Activated CD4-positive, CD25-positive, alpha-beta regulatory T cell (primary cell): Measurements from ENCODE around the gene MISP.

Experiments
- DNase-seq, 4 experiments: peaks; one replicate each; lab custom pipeline; 2025; lab: John Stamatoyannopoulos, UW

Gene MISP

DNA sequence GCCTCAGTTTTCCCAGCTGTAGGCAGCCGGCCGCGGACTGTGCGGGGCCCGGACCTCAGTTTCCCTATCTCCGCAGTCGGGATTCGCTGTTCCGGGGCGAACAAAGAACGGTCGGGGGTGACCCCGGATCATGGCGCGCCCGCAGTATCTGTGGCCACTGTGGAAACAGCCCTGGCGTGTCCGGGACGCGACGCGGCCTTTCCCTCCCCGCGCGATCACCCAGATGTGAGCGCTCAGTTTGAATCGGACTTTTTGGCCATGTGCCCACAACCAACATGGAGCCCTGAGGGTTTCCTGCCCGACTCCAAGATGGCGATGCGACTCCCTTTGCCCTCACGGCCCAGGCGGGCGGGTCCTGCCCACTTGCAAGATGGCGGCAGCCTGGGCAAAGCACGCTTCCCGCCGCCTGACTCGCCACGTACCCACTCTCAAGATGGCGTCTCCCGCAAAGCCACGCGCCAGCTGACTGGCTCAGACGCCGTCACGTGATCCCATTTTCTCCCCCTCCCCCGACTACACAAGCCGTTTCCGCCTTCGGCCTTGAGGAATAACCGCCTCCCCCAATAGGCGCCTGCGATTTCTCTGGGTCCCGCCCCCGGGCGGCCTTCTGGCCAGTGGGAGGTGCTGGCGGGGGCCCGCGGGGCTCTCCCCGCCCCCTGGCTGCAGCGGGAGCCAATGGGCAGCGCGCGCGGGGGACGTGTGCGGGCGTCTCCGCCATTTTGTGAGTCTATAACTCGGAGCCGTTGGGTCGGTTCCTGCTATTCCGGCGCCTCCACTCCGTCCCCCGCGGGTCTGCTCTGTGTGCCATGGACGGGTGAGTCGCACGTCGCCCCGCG lies 46.0 kb downstream of the MISP start, which contains the start of gene PTBP1:
TSS of gene PTBP1 (plus strand) at position 761 of the 836 bp plus-strand sequence. CDS start at position 807, 46 bp downstream.
- DNase-seq: peak; percentile 96 to 100 (median 100)

DNA sequence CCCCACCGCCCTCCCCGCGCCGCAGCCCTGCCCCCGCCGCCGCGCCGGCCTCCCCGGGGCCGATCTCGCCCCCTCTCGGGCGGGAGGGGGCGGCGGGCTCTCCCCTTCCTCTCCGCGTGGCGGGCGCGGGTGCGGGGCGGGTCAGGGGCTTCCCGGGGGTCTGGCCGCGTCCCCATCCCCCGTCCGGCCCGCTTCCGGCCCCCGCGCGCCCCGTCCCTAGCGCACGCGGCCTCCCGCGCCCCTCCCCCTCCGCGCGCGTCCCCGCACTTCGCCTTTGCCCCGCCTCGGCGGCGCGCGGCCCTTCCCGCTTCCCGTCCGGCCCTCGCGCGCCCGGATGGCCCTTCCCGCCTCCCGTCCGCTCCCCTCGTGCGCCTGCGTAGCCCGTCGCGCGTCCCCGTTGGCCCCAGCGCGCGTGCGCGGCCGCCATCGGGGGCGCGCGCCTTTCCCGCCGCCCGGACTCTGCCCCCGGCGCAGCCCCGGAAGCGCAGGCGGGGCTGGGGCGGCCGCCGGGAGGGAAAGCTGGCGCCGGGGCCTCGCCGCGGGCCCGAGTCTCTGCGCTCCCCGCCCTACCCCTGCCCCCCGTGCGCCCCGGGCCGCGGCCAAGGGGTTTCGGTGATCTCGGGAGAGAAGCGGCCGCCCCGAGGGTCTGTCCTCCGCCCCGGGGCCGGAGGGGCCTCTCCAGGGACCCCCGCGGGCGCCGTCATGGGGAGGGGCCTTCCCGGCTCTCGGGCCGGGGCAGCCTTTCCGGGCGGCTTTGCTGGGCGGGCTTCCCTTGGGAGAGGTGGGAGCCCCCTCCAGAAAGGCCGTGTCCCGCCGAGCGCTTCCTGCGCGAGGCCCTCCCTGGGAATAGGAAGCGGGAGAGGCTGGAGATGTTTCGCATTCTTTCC lies 46.9 kb downstream of the MISP start:
- peak; percentile 78 to 89 (median 84) for DNase-seq

DNA sequence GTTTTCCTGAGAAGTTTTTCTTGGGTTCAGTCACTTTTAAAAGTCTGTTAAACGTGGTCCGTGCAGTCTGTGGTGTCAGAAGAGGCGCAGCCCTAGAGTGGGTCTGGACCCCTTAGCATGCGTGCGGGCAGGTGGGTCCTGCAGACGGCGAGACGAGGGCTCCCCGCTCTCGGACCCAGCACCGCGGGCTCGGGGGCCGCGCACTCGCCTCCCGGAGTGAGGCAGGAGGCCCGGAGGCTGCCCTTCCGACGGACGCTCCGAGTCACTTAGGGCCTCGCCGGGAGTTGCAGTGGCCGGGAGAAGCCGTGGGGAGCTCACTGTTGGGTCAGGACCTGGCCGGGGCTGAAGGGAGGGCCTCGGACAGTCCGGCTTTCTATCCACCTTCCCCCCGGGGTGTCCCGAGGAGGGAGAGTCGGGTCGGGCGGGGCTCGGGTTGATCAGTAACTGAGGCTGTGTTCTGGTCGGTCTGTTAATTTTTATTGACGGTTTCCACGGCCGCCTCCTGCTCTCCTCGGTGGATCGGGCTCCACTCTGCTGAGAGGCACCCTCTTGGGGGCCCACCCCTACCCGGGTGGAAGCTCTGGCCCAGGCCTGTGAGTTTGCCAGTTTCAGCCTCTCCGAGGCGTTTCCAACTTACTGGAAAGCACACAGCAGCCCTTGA lies 47.6 kb downstream of the MISP start:
- DNase-seq: no peak

DNA sequence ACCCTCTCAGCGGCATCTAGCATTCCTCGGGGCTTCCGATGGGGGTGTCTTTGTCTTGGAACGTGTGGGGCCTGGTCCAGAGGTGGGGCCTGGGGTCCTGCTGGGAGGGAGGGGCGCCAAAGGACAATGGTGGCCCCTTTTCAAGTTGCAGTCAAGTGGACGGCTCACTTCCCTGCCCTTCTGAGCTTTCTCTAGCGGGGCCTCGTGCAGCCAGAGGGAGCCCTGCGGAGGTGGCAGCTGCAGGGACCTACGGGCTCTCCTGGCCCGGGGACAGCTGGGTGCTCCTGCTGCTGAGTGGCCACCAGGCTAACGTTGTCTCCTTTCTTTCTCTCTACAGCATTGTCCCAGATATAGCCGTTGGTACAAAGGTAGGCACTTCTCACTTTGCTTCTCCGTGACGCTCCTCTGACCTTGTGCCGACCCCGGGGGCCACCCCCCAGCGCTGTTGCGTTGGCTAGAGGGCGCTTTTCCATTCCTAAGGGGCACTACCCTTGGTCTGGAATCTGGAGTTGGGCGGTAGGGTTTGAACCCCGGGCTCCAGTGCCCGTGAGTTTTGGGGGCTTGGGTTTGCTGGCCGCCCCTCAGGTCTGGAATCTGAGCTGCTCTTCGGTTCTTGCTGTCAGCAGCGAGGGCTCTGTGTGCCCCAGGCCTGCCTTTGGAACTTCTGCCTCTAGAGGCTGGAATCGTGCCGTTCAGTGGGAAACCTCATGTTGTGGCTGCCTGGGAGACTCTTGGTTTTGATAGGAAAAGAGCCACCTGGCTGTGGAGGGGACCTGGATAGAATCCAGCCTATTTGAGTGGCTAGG lies 48.4 kb downstream of the MISP start:
- DNase-seq: no peak

DNA sequence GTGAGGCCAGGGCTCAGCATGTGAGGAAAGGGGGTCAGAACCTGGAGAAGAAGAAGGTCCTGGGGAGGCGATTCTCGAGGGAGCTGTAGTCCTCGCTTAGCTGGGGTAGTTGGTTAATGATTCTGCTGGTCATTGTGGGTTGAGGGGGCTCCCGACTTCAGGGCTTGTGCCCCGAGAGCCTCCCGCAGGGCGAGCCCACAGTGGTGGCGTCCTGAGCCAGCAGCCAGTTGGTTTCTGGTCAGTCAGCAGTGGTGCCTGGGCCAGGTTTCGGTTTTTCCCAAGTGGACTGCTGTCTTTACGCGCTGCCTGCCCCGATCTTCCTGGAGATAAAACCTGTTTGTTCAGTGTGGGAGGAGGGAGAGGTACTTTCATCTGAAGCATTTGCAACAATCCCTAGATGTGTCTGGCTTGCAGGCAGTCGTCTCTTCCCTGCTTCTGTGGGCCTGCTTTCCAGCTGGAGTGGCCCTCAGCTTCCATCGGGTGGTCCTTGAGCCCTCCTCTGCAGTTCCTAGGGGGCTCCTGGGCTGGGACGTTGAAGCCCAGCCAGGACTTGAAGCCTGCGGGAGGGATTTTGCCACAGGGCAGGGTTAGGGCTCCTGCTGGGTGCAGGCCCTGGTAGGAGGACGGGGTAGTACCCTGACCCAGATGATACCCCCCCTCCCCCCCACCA lies 49.6 kb downstream of the MISP start:
- DNase-seq: no peak

DNA sequence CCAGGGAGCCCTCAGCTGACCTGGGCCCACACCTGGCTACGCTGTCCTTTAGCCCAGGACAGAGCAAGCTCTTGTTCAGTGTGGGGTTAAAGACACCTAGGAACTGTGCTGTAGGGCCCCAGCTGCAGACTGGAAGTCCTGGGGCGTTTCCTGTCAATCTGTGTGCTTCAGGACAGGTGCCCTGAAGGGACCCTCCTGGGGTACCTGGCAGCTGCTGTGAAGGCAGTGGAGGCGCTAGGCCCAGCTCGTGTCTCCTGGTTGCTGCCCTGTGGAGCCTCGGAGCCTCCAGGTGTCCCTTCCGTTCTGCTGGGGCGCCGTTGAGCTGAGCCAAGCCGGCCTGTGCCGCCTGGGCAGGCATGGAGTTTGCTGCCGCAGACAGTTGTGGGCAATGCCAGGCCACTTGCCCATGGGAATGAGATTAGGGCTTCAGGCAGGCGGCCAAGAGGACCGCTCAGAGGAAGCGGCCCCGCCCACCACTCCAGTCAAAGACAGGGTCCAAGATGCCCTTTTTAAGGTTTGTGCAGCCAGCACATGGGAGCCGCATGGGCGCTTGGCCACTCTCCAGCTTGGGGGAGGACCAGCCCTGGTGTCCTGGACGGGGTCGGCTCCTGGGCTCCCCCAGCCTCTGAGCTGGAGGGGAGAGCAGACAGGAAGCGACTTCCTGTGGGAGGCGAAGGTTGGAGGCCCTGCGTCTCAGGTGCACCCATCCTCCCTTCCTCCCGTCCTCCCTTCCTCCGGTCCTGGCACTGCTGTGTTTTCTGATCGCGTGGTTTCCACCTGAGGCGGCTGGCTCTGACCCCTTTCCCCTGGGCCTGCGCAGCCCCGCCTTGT lies 50.3 kb downstream of the MISP start:
- no peak for DNase-seq

DNA sequence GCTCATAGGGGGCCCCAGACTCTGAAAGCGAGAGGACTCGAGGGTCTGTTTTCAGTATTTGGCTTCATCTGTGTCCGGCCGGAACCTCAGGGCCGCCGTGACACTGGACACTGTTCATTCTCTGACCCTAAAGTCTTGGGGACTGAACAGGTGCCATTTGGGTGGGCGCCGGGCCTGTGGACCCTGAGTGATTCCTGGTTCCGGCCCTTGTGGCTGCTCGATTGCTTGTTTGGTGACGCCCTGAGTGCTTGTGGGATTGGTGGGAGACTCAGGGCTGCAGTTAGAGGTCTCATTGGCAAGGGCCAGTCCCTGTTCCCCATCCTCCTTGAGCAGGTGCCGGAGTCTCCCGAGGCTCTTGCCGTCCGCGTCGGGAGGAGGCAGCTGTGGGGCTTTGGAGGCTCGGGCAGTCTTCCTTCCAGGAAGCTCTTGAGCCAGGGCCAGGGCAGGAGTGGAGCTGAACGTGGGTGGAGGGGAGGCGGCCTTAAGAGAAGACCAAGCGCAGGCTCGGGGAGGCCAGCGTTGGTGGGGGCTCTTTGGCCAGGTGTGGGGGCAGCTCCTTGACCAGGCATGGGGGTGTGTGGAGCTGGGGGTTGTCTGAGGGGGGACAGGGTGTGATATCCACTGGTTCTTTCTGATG lies 51.1 kb downstream of the MISP start:
- DNase-seq: no peak

DNA sequence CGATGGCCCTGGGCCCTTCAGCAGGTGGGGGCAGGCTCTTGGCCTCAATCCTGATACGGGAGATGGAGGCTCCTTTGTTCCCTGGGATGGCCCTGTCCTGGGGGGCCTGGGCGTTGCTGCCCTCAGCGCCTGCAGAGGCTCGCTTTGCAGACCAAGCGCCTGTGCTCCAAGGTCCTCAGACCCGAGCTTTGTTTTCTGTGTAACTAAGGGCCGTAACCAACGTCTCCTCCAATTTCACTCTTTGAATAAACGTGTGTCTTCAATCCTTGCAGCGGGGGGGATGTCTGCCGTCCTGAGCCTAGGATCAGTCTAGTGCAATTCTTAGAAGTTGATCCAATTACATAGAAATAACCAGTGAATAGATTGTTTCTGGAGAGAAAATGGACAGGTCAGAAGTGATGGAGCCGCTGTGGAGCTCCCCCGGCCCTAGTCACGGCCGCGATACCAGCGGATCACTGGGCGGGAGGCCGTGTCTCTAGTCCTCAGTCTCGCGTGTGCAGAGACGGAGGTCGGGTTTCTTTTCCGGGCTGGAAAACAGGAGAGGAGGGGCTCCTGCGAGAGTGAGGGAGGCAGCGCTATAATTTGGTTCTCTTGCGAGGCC lies 51.7 kb downstream of the MISP start:
- DNase-seq: no peak

DNA sequence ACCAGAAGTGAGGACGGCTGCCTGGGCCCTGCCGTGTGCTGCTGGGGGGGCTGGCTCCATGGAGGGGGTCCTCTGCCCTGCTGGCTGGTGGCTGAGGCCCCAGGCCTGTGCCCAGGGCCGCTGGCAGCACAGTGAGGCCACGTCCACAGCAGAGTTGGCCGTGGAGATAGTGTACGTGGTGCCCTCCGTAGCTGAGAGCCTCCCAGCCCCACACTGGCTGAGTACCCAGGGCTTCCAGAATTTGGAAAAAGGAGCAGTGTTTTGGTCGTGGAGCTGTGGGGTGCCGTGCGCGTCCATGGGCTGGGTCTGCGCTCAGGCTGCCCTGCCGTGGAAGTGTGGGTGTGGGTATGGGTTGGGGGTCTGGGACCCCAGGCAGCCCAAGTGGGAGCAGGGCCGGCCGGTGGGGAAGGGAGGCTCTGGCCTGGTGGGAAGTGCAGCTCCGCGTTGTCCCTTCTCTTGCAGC lies 52.2 kb downstream of the MISP start:
- no peak for DNase-seq

DNA sequence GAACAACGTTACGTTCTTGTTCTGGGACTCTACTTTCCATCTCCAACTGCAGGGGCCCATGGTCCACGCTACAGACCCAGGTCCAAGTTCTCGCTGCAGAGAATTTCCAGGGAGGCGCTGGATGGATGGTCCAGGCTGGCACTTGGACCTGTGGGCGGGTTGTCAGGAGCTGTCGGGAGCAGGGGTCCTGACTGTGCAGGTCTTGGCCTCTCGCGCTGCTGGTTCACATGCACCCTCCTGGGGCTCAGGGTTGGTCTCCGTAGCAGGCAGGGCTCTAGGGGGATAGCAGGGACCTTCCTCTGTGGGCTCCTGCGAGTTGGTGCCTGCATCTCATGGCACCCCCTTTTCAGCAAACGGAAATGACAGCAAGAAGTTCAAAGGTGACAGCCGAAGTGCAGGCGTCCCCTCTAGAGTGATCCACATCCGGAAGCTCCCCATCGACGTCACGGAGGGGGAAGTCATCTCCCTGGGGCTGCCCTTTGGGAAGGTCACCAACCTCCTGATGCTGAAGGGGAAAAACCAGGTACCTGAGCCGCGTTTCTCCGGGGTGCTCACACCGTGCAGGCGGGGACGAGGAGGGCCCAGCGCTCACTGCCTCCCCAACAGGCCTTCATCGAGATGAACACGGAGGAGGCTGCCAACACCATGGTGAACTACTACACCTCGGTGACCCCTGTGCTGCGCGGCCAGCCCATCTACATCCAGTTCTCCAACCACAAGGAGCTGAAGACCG lies 52.9 kb downstream of the MISP start:
- no peak for DNase-seq

DNA sequence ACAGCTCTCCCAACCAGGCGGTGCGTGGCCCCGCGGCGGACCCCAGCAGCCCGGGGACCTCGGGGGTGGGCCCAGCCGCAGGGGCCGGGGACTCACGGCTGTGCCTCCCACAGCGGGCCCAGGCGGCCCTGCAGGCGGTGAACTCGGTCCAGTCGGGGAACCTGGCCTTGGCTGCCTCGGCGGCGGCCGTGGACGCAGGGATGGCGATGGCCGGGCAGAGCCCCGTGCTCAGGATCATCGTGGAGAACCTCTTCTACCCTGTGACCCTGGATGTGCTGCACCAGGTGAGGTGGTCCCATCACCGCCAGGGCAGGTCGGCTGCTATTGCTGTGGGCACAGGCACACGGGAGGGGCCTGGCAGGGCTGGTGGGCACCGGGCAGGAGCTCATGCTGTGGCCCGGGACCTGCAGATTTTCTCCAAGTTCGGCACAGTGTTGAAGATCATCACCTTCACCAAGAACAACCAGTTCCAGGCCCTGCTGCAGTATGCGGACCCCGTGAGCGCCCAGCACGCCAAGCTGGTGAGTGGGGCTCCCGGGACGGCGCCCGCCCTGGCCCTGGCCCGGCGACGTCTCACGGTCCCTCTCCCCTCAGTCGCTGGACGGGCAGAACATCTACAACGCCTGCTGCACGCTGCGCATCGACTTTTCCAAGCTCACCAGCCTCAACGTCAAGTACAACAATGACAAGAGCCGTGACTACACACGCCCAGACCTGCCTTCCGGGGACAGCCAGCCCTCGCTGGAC lies 53.7 kb downstream of the MISP start:
- no peak for DNase-seq

DNA sequence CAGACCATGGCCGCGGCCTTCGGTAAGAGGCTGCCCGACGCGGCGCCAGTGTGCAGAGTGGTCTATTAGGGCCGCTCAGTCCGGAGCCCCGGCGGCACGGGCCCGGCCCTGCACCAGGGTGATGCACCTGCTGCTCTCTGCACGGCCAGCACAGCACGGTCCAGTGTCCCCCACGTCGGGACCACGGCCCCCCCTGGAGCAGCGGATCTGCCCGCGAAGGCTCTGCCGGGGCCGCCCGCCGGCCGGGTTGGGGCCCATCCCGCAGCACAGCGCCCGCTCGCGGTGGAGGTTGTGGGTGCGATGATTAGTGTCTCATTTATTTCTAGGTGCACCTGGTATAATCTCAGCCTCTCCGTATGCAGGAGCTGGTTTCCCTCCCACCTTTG lies 54.2 kb downstream of the MISP start:
- no peak for DNase-seq

DNA sequence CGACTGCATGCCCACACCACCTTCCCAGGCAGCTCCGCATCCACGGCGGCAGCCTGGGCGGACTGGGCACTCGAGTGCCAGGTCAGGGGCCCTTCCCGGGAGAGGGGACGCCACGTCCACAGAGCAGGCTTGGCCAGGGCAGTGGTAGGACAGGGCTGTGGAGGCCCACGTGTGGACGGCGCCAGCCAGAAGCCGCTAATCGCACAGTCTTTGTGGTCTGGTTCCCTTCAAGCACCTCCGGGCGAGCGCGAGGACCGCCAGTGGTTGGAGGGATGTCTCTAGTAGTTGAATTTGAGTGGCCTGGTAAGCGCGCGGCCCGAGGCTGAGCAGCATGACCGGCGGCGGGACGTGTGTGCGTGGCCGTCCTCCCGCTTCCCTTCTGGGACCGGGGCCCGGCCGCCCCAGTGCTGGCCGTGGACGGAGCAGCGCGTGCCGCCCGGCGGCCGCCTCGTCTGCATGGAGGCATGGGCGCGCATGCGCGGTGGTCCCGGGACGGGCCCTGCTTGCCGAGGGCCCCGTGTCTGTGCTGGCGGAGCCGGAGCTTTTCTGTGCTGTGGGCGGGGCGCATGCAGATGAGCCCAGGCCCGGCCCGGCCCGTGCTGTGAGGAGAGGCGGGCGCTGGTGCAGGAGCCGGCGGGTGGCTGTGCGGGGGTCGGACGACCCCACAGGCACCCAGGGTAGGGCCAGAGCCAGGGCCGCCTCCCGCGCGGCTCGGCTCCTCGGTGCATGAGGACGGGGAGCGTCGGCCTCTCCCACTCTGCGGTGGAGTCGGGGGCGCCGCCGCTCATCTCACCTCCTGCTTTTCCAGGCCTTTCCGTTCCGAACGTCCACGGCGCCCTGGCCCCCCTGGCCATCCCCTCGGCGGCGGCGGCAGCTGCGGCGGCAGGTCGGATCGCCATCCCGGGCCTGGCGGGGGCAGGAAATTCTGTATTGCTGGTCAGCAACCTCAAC lies 55.0 kb downstream of the MISP start:
- no peak for DNase-seq

DNA sequence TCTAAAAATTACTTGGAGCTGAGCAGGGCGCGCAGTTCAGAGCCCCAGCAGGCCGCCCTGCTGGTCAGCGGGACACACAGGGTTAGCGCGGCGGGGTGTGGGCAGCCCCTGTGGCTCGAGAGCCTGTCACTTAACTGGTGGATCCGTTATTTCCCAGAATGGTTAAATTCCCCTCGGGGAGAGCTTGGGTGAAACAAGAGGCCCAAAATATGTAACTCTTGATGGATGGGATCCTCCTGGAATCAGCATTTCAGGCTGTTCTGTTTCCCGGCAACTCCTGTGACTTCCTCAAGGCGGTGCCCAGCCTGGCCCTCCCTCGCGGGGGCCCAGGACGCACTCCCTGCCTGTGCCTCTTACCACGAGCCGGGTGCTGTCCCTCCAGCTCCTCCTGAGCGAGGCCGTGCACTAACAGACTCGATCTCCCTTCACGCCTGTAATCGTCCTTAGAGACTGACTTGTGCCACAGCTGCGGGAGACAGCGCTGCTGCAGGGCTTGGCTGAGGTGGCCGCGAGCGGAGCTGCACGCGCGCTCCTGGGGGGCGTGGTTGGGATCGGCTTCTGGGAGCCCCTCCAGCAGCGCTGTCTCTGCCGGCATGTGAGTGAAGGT lies 56.0 kb downstream of the MISP start:
- no peak for DNase-seq

DNA sequence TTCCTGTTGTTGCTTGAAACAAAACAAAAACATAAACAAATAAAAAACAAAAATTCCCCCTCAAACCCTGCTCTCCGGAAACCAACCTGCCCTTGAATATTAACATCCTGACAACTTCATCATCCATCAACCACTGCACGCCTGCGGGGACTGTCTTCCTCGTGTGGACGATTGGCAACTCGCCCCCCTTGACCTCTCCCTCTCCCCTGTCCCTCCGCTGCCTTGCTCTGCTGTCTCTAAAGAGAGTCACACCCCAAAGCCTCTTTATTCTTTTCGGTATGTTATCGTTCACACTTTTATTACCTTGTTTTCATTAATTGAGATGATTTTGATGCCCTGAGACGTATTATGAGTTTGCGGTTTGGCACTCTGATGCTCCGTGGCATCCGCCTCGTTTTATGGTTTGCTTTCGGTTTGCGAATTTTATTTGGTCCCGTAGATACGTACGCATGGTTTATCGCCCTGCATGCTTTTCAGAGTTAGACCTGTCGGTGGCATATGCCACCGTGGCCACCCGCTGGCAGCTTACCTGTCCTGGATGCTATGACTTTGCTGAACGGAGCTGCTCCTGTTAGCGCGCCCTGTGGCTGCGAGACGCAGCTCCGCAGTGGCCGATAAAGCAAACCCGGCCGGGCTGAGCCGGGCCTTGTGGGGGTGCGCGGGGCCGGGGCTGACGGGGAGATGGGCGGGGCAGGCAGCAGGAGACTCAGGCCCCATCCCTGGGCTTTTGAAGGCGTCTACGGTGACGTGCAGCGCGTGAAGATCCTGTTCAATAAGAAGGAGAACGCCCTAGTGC lies 56.9 kb downstream of the MISP start:
- DNase-seq: no peak
